IMR-90 (cell line): ENCODE results near the gene NAV2. TPM values are rescaled to one million over a fixed set of nuclear protein-coding genes. Genes with fewer than 3 reads are reported as not detected.

Source experiments
- ATAC-seq: fragments of 200-7000 bp; cut with Tn5 transposase; 2 replicates; pipeline ENCODE4 v1.9.1; 2020; ENCODE audit warnings: low read depth, mild to moderate bottlenecking, moderate library complexity
- BruUV-seq: library from RNA; stranded (reverse); fragments of 400-500 nt; replicated peaks from 2 replicates; lab custom pipeline; 2021; lab: Mats Ljungman, UMichigan
- CTCF ChIA-PET: fragments of 300-600 bp; formaldehyde crosslinking; extraction: SDS; loops from one replicate; lab custom pipeline; 2021; ENCODE audit warnings: antibody characterized with exemption; lab: Yijun Ruan, JAX
- POLR2A ChIA-PET: fragments of 300-600 bp; sonication (Branson Sonifier 250); formaldehyde crosslinking; loops from one replicate; lab custom pipeline; 2022; ENCODE audit warnings: antibody characterized with exemption; ENCODE audit not compliant: unreplicated experiment; lab: Charles Lee
- DNase-seq: peaks from one replicate; pipeline ENCODE4 v3.0.0; 2013
- H2AFZ ChIP-seq: replicated peaks from 2 replicates; pipeline ENCODE3; 2013; ENCODE audit warnings: low read length, mild to moderate bottlenecking; ENCODE audit not compliant: poor library complexity
- H2AK5ac ChIP-seq: 2 replicates; pipeline ENCODE4 v1.6.1; 2013; ENCODE audit warnings: low read depth, low read length, inconsistent platforms
- H2AK9ac ChIP-seq: replicated peaks from 2 replicates; pipeline ENCODE3; 2013; ENCODE audit warnings: mild to moderate bottlenecking, low read depth, low read length, moderate library complexity; ENCODE audit not compliant: poor library complexity
- H2BK120ac ChIP-seq: 2 replicates; pipeline ENCODE4 v1.6.1; 2013; ENCODE audit warnings: low read depth, low read length, inconsistent platforms
- H2BK15ac ChIP-seq: 3 replicates; pipeline ENCODE4 v1.6.1; 2013; ENCODE audit warnings: low read depth, low read length, inconsistent platforms
- H2BK20ac ChIP-seq: 2 replicates; pipeline ENCODE4 v1.6.1; 2013; ENCODE audit warnings: low read depth, mild to moderate bottlenecking, inconsistent platforms, low read length, moderate library complexity
- H2BK5ac ChIP-seq: 2 replicates; pipeline ENCODE4 v1.6.1; 2013; ENCODE audit warnings: mild to moderate bottlenecking, low read depth, low read length, inconsistent platforms; ENCODE audit not compliant: poor library complexity, severe bottlenecking
- H3K14ac ChIP-seq: replicated peaks from 2 replicates; pipeline ENCODE4 v1.6.1; 2013; ENCODE audit warnings: low read depth, low read length, inconsistent platforms
- H3K18ac ChIP-seq: 2 replicates; pipeline ENCODE4 v1.6.1; 2013; ENCODE audit warnings: low read depth, low read length, control low read depth
- H3K23ac ChIP-seq: 2 replicates; pipeline ENCODE4 v1.6.1; 2013; ENCODE audit warnings: low read depth, low read length, inconsistent platforms
- H3K27ac ChIP-seq: 2 replicates; pipeline ENCODE4 v1.5.1; 2013; ENCODE audit warnings: mild to moderate bottlenecking, control low read depth, low read length; ENCODE audit not compliant: insufficient read depth
- H3K27me3 ChIP-seq: 2 replicates; pipeline ENCODE4 v1.6.1; 2013; ENCODE audit warnings: low read length; ENCODE audit not compliant: control insufficient read depth, insufficient read depth
- H3K36me3 ChIP-seq: 2 replicates; pipeline ENCODE4 v1.6.1; 2013; ENCODE audit warnings: low read length, mixed read lengths; ENCODE audit not compliant: control insufficient read depth, insufficient read depth
- H3K4ac ChIP-seq: 2 replicates; pipeline ENCODE4 v1.6.1; 2013; ENCODE audit warnings: low read depth, low read length, inconsistent platforms
- H3K4me1 ChIP-seq: 2 replicates; pipeline ENCODE4 v1.6.1; 2013; ENCODE audit warnings: low read length, mixed read lengths; ENCODE audit not compliant: control insufficient read depth, insufficient read depth
- H3K4me2 ChIP-seq: 2 replicates; pipeline ENCODE4 v1.6.1; 2013; ENCODE audit warnings: low read depth, mild to moderate bottlenecking, control low read depth, low read length, moderate library complexity
- H3K4me3 ChIP-seq: 2 replicates; pipeline ENCODE4 v1.5.1; 2013; ENCODE audit warnings: low read depth, mild to moderate bottlenecking, control low read depth, low read length, moderate library complexity; ENCODE audit not compliant: insufficient read depth
- H3K56ac ChIP-seq: 2 replicates; pipeline ENCODE4 v1.6.1; 2013; ENCODE audit warnings: low read length, inconsistent platforms; ENCODE audit not compliant: insufficient read depth; ENCODE audit errors: extremely low read depth
- H3K79me1 ChIP-seq, 2 experiments: 2 replicates each; pipeline ENCODE4 v1.6.1; 2013; ENCODE audit warnings: low read length in 2 of 2, inconsistent platforms in 1 of 2, low read depth in 1 of 2
- H3K9ac ChIP-seq: 2 replicates; pipeline ENCODE4 v1.6.1; 2013; ENCODE audit warnings: low read depth, low read length, control low read depth
- H3K9me1 ChIP-seq: 2 replicates; pipeline ENCODE4 v1.6.1; 2013; ENCODE audit warnings: low read length, inconsistent platforms; ENCODE audit not compliant: insufficient read depth
- H3K9me3 ChIP-seq: 2 replicates; pipeline ENCODE4 v1.6.1; 2013; ENCODE audit warnings: low read length; ENCODE audit not compliant: control insufficient read depth, insufficient read depth
- H4K20me1 ChIP-seq: 2 replicates; pipeline ENCODE4 v1.6.1; 2013; ENCODE audit warnings: low read length, inconsistent platforms; ENCODE audit not compliant: insufficient read depth
- H4K5ac ChIP-seq: 2 replicates; pipeline ENCODE4 v1.6.1; 2013; ENCODE audit warnings: mild to moderate bottlenecking, low read depth, low read length, control low read depth
- H4K8ac ChIP-seq, 2 experiments: 2 replicates each; pipeline ENCODE4 v1.6.1; 2013; ENCODE audit warnings: low read depth in 2 of 2, low read length in 2 of 2, control low read depth in 1 of 2, inconsistent platforms in 1 of 2
- H4K91ac ChIP-seq: 2 replicates; pipeline ENCODE4 v1.6.1; 2013; ENCODE audit warnings: low read depth, low read length, inconsistent platforms; ENCODE audit not compliant: insufficient read depth
- BHLHE40 ChIP-seq: fragments of 150-350 bp; IDR thresholded peaks from 2 replicates; pipeline ENCODE4 v1.6.1; 2016; ENCODE audit warnings: mild to moderate bottlenecking, low read depth, low read length
- CEBPB ChIP-seq: IDR thresholded peaks from 2 replicates; pipeline ENCODE4 v1.6.1; 2012; ENCODE audit warnings: low read depth, low read length, improper control_type of control experiment
- CHD1 ChIP-seq: IDR thresholded peaks from 2 replicates; pipeline ENCODE4 v1.6.1; 2012; ENCODE audit warnings: low read depth, low read length, improper control_type of control experiment
- FOS ChIP-seq: fragments of 150-350 bp; IDR thresholded peaks from 2 replicates; pipeline ENCODE4 v1.6.1; 2016; ENCODE audit warnings: low read depth, low read length
- MAFK ChIP-seq: IDR thresholded peaks from 2 replicates; pipeline ENCODE4 v1.6.1; 2012; ENCODE audit warnings: low read depth, low read length, improper control_type of control experiment
- MAZ ChIP-seq: IDR thresholded peaks from 2 replicates; pipeline ENCODE4 v1.6.1; 2012; ENCODE audit warnings: low read depth, mild to moderate bottlenecking, low read length, improper control_type of control experiment, moderate library complexity, borderline replicate concordance
- MXI1 ChIP-seq: IDR thresholded peaks from 2 replicates; pipeline ENCODE4 v1.6.1; 2012; ENCODE audit warnings: low read depth, mild to moderate bottlenecking, low read length, moderate library complexity, borderline replicate concordance
- NFE2L2 ChIP-seq: fragments of 150-350 bp; IDR thresholded peaks from 2 replicates; pipeline ENCODE4 v1.6.1; 2016; ENCODE audit warnings: low read depth, mild to moderate bottlenecking, low read length
- POLR2A ChIP-seq: IDR thresholded peaks from 2 replicates; pipeline ENCODE4 v1.6.1; 2012; ENCODE audit warnings: mild to moderate bottlenecking, low read depth, low read length
- RAD21 ChIP-seq: IDR thresholded peaks from 2 replicates; pipeline ENCODE4 v1.6.1; 2012; ENCODE audit warnings: low read length, improper control_type of control experiment
- RCOR1 ChIP-seq: IDR thresholded peaks from 2 replicates; pipeline ENCODE4 v1.6.1; 2012; ENCODE audit warnings: mild to moderate bottlenecking, low read length, improper control_type of control experiment; ENCODE audit not compliant: insufficient replicate concordance
- RFX5 ChIP-seq: IDR thresholded peaks from 2 replicates; pipeline ENCODE4 v1.8.0; 2012; ENCODE audit warnings: low read depth, mild to moderate bottlenecking, low read length, moderate library complexity
- SMC3 ChIP-seq: fragments of 150-350 bp; IDR thresholded peaks from 2 replicates; pipeline ENCODE4 v1.6.1; 2016; ENCODE audit warnings: low read depth, mild to moderate bottlenecking, antibody characterized with exemption, low read length, moderate library complexity
- dilution Hi-C: fragments of 300-500 bp; cut with HindIII; formaldehyde crosslinking; loops from one replicate; pipeline ENCODE4 v1.14.3; 2018; ENCODE audit warnings: low sequenced_read_pairs; ENCODE audit not compliant: unreplicated experiment
- in situ Hi-C: fragments of 300-500 bp; cut with MboI; formaldehyde crosslinking; loops from 3 replicates; pipeline ENCODE4 v1.14.3; 2019; ENCODE audit warnings: low sequenced_read_pairs, inconsistent platforms, mixed read lengths
- intact Hi-C: fragments of 100-400 bp; cut with micrococcal nuclease; formaldehyde crosslinking; loops from 2 replicates; pipeline ENCODE4 v1.10.0; 2022
- polyA plus RNA-seq, 3 experiments: library from polyadenylated mRNA; depleted of rRNA; stranded (reverse); fragments of >200 nt; gene quantifications; 2 replicates each; pipeline ENCODE4 v1.2.3, GENCODE V29; 2012; ENCODE audit warnings: low replicate concordance in 1 of 3
- total RNA-seq: library from RNA; depleted of rRNA; stranded (reverse); fragments of >200 nt; gene quantifications from 2 replicates; pipeline ENCODE4 v1.2.3, GENCODE V29; 2012
- TF ChIP-seq, protein P1 (sequence below): fragments of 150-350 bp; IDR thresholded peaks from 2 replicates; pipeline ENCODE4 v1.6.1; 2017; ENCODE audit warnings: mild to moderate bottlenecking, antibody characterized with exemption, low read length, low read depth
- TF ChIP-seq, protein P2 (sequence below): fragments of 150-350 bp; IDR thresholded peaks from 2 replicates; pipeline ENCODE4 v1.6.1; 2016; ENCODE audit warnings: low read depth, mild to moderate bottlenecking, low read length, moderate library complexity, borderline replicate concordance
- TF ChIP-seq, protein P3 (sequence below): conservative IDR thresholded peaks from 2 replicates; pipeline ENCODE4 v1.5.1; 2012; ENCODE audit warnings: mild to moderate bottlenecking, low read depth, low read length, improper control_type of control experiment

The NAV2 gene
- total and polyA plus RNA-seq, 2 of the 4 experiments (the other 2 are of a cell fraction): 4.5 to 12.6 TPM

DNA sequence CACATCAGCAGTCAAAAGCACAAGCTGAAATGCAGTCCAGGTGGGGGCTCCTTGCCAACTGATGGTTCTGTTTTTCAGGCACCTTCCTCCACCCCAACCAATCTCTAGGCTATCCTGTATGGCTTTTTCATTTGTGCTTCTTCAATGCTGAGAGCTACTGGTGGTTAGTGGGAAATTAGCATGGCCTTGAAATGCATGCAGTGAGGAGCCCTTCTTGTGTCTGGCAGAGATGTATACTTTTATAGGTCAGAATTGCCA lies 167.4 kb downstream of the NAV2 start:
- Histone ChIP-seq H3K27me3 (no peaks in the 10 kb centered on the region), H3K56ac (no peak overlapping the region), H3K4me3 (no peak overlapping the region), H3K9me1 (no peaks in the 10 kb centered on the region), H4K8ac (no peak overlapping the region), H4K20me1 (peaks cover 3% of the 10 kb centered on the region; the same call in 1 of the 2 replicates), H3K9ac (no peak overlapping the region), H3K23ac (no peak overlapping the region), H3K36me3 (peaks cover 15% of the 10 kb centered on the region), H4K5ac (no peak overlapping the region), H3K4me1 (no peaks in the 10 kb centered on the region), H3K4me2 (no peak overlapping the region), H2AFZ (no peak overlapping the region), H3K14ac (no peak overlapping the region), H3K79me1 (peaks cover 0 to 6% of the 10 kb centered on the region in 2 experiments; a peak in 2 of 4 replicates), H3K4ac (no peak overlapping the region), H3K27ac (no peak overlapping the region), H4K91ac (no peak overlapping the region), H2BK15ac (no peak overlapping the region), H3K9me3 (no peaks in the 10 kb centered on the region), H2AK9ac (no peak overlapping the region), H2BK120ac (no peak overlapping the region), H2BK5ac (no peak overlapping the region), H2BK20ac (no peak overlapping the region), H3K18ac (no peak overlapping the region), H2AK5ac (no peak overlapping the region)
- in situ Hi-C loops (no loop called here), intact Hi-C loops (no loop called here), dilution Hi-C loops (no loop called here)
- no peak for ATAC-seq
- DNase-seq: no peak
- TF ChIP-seq, protein P1, sequence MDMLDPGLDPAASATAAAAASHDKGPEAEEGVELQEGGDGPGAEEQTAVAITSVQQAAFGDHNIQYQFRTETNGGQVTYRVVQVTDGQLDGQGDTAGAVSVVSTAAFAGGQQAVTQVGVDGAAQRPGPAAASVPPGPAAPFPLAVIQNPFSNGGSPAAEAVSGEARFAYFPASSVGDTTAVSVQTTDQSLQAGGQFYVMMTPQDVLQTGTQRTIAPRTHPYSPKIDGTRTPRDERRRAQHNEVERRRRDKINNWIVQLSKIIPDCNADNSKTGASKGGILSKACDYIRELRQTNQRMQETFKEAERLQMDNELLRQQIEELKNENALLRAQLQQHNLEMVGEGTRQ: no peak
- TF ChIP-seq NFE2L2: no peak
- no peak for TF ChIP-seq POLR2A
- no peak for TF ChIP-seq SMC3
- TF ChIP-seq CHD1: no peak
- no peak for TF ChIP-seq BHLHE40
- no peak for TF ChIP-seq MXI1
- no peak for TF ChIP-seq MAFK
- no peak for TF ChIP-seq RCOR1
- TF ChIP-seq CEBPB: no peak
- TF ChIP-seq FOS: no peak
- TF ChIP-seq RFX5: no peak
- no peak for TF ChIP-seq RAD21
- TF ChIP-seq MAZ: no peak
- TF ChIP-seq, protein P2, sequence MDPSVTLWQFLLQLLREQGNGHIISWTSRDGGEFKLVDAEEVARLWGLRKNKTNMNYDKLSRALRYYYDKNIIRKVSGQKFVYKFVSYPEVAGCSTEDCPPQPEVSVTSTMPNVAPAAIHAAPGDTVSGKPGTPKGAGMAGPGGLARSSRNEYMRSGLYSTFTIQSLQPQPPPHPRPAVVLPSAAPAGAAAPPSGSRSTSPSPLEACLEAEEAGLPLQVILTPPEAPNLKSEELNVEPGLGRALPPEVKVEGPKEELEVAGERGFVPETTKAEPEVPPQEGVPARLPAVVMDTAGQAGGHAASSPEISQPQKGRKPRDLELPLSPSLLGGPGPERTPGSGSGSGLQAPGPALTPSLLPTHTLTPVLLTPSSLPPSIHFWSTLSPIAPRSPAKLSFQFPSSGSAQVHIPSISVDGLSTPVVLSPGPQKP: no peak
- TF ChIP-seq, protein P3, sequence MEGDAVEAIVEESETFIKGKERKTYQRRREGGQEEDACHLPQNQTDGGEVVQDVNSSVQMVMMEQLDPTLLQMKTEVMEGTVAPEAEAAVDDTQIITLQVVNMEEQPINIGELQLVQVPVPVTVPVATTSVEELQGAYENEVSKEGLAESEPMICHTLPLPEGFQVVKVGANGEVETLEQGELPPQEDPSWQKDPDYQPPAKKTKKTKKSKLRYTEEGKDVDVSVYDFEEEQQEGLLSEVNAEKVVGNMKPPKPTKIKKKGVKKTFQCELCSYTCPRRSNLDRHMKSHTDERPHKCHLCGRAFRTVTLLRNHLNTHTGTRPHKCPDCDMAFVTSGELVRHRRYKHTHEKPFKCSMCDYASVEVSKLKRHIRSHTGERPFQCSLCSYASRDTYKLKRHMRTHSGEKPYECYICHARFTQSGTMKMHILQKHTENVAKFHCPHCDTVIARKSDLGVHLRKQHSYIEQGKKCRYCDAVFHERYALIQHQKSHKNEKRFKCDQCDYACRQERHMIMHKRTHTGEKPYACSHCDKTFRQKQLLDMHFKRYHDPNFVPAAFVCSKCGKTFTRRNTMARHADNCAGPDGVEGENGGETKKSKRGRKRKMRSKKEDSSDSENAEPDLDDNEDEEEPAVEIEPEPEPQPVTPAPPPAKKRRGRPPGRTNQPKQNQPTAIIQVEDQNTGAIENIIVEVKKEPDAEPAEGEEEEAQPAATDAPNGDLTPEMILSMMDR: no peak
- BruUV-seq: no TSS peak
- CTCF ChIA-PET: no interaction called here
- POLR2A ChIA-PET: no interaction called here
